ENCODE measurements around the gene NAV1.

DNA sequence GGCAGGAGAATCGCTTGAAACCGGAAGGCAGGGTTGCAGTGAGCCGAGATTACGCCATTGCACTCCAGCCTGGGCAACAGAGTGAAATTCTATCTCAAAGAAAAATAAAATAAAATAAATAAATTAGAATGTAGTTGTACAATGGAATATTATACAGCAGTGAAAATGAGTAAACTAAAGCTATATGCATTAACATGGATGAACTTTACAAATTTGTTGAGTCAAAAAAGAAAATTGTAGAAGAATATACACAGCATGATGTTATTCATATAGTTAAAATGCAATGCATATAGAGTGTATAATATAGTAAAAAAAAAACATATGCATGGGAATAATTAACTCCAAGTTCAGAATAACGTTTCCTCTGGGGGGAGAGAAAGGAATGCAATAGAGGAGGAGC is 11.0 kb upstream of the NAV1 start:
- TF ChIP-seq, protein P1, sequence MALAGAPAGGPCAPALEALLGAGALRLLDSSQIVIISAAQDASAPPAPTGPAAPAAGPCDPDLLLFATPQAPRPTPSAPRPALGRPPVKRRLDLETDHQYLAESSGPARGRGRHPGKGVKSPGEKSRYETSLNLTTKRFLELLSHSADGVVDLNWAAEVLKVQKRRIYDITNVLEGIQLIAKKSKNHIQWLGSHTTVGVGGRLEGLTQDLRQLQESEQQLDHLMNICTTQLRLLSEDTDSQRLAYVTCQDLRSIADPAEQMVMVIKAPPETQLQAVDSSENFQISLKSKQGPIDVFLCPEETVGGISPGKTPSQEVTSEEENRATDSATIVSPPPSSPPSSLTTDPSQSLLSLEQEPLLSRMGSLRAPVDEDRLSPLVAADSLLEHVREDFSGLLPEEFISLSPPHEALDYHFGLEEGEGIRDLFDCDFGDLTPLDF (CRISPR knock-in tag; IDR thresholded peaks at IDR 0.05): no peak
- TF ChIP-seq, protein P2, sequence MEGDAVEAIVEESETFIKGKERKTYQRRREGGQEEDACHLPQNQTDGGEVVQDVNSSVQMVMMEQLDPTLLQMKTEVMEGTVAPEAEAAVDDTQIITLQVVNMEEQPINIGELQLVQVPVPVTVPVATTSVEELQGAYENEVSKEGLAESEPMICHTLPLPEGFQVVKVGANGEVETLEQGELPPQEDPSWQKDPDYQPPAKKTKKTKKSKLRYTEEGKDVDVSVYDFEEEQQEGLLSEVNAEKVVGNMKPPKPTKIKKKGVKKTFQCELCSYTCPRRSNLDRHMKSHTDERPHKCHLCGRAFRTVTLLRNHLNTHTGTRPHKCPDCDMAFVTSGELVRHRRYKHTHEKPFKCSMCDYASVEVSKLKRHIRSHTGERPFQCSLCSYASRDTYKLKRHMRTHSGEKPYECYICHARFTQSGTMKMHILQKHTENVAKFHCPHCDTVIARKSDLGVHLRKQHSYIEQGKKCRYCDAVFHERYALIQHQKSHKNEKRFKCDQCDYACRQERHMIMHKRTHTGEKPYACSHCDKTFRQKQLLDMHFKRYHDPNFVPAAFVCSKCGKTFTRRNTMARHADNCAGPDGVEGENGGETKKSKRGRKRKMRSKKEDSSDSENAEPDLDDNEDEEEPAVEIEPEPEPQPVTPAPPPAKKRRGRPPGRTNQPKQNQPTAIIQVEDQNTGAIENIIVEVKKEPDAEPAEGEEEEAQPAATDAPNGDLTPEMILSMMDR (IDR thresholded peaks at IDR 0.05): no peak
- no peak for TF ChIP-seq JAZF1 (CRISPR knock-in tag; IDR thresholded peaks at IDR 0.05)
- TF ChIP-seq, protein P3, sequence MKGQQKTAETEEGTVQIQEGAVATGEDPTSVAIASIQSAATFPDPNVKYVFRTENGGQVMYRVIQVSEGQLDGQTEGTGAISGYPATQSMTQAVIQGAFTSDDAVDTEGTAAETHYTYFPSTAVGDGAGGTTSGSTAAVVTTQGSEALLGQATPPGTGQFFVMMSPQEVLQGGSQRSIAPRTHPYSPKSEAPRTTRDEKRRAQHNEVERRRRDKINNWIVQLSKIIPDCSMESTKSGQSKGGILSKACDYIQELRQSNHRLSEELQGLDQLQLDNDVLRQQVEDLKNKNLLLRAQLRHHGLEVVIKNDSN (CRISPR knock-in tag; IDR thresholded peaks at IDR 0.05): no peak
- TF ChIP-seq SMAD4 (CRISPR knock-in tag; IDR thresholded peaks at IDR 0.05): no peak
- TF ChIP-seq, protein P4, sequence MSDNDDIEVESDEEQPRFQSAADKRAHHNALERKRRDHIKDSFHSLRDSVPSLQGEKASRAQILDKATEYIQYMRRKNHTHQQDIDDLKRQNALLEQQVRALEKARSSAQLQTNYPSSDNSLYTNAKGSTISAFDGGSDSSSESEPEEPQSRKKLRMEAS (CRISPR knock-in tag; IDR thresholded peaks at IDR 0.05): no peak
- TF ChIP-seq, protein P5, sequence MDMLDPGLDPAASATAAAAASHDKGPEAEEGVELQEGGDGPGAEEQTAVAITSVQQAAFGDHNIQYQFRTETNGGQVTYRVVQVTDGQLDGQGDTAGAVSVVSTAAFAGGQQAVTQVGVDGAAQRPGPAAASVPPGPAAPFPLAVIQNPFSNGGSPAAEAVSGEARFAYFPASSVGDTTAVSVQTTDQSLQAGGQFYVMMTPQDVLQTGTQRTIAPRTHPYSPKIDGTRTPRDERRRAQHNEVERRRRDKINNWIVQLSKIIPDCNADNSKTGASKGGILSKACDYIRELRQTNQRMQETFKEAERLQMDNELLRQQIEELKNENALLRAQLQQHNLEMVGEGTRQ (CRISPR knock-in tag; IDR thresholded peaks at IDR 0.05): no peak
- no peak for TF ChIP-seq NR1H2 (CRISPR knock-in tag; IDR thresholded peaks at IDR 0.05)
- TF ChIP-seq, protein P6, sequence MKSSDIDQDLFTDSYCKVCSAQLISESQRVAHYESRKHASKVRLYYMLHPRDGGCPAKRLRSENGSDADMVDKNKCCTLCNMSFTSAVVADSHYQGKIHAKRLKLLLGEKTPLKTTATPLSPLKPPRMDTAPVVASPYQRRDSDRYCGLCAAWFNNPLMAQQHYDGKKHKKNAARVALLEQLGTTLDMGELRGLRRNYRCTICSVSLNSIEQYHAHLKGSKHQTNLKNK (CRISPR knock-in tag; IDR thresholded peaks at IDR 0.05): no peak
